ENCODE data around the gene ABCC3. TPM values are rescaled to one million over a fixed set of nuclear protein-coding genes. Genes with fewer than 3 reads are reported as not detected.

Gene ABCC3
- total and polyA plus RNA-seq, 8 donors = 47.2 to 209 (median 99.7) TPM

GRCh38 chr17:50689956-50690886 lies 55.5 kb downstream of the ABCC3 start:
- H3K4me3 ChIP-seq = no peak overlapping the region
- peaks cover 0 to 1% (median 0%) of the 10 kb centered on the region in 3 donors for H3K36me3 ChIP-seq
- FAIRE-seq = no peak
- no peak for TF ChIP-seq CTCF (IDR thresholded peaks at IDR 0.05)
- peak overlapping the region; percentile 22 to 90 (median 56) for H3K27ac ChIP-seq
- no peaks in the 10 kb centered on the region for H3K9me3 ChIP-seq
- H3K27me3 ChIP-seq = no peaks in the 10 kb centered on the region
- no peak for ATAC-seq
- WGBS, 2 donors = 58 to 63% methylated on average over 18 to 19 of the region's 19 CpGs
- intact Hi-C loops (cut with DNase I) = loop anchor here in 2 of 3 donors (5.0 kb wide), 2 partner anchors 58 to 143 kb away; partner anchors contain the start of genes ABCC3 (in 1 of the 2) and SPATA20 (in 1 of the 2)
- no peak for DNase-seq
- peaks cover 77 to 92% (median 84%) of the 10 kb centered on the region in 3 donors for H3K4me1 ChIP-seq

- intact Hi-C loops (cut with DNase I) = loop anchor here in 2 of 3 donors (5.0 kb wide), 2 partner anchors 59 to 144 kb away; partner anchors contain the start of genes ABCC3 (in 1 of the 2) and SPATA20 (in 1 of the 2)
- no peak overlapping the region for H3K4me3 ChIP-seq
- H3K27me3 ChIP-seq = no peaks in the 10 kb centered on the region
- ATAC-seq (peak in 1 of 4 donors; percentile 11), FAIRE-seq (no peak), DNase-seq (no peak)
- TF ChIP-seq CTCF (IDR thresholded peaks at IDR 0.05) = no peak
- 28 to 33% methylated on average over 9 of the region's 9 CpGs for WGBS, 2 donors
- H3K4me1 ChIP-seq = peaks cover 74 to 87% (median 81%) of the 10 kb centered on the region in 3 donors
- H3K27ac ChIP-seq = peak overlapping the region; percentile 22 to 90 (median 56)
- H3K36me3 ChIP-seq = peaks cover 0 to 9% (median 7%) of the 10 kb centered on the region in 3 donors
- H3K9me3 ChIP-seq = no peaks in the 10 kb centered on the region
These were observed 56.3 kb downstream of the ABCC3 start for GRCh38 chr17:50690887-50691549.

GRCh38 chr17:50691550-50692447 lies 57.1 kb downstream of the ABCC3 start:
- 9 to 18% methylated on average over 6 of the region's 6 CpGs for WGBS, 2 donors
- Histone ChIP-seq H3K4me3 (no peak overlapping the region), H3K9me3 (no peaks in the 10 kb centered on the region), H3K4me1 (peaks cover 70 to 82% (median 75%) of the 10 kb centered on the region in 3 donors), H3K36me3 (peaks cover 0 to 17% (median 13%) of the 10 kb centered on the region in 3 donors), H3K27ac (peak overlapping the region; percentile 22 to 90 (median 76)), H3K27me3 (no peaks in the 10 kb centered on the region)
- intact Hi-C loops (cut with DNase I) = loop anchor here in 2 of 3 donors (2.0 to 5.0 kb wide), 3 partner anchors 55 to 144 kb away; partner anchors contain the start of genes ABCC3 (in 1 of the 2) and SPATA20 (in 1 of the 2)
- DNase-seq = peak in 4 of 6 donors; percentile 70 to 87 (median 84)
- no peak for TF ChIP-seq CTCF (IDR thresholded peaks at IDR 0.05)
- ATAC-seq = peak; percentile 62 to 75 (median 65)
- FAIRE-seq = no peak

GRCh38 chr17:50692448-50693035 lies 57.9 kb downstream of the ABCC3 start:
- FAIRE-seq (no peak), ATAC-seq (peak in 3 of 4 donors; percentile 2 to 8 (median 5)), DNase-seq (no peak)
- Histone ChIP-seq H3K27ac (peak overlapping the region; percentile 22 to 90 (median 76)), H3K4me1 (peaks cover 64 to 79% (median 71%) of the 10 kb centered on the region in 3 donors), H3K36me3 (peaks cover 0 to 24% (median 13%) of the 10 kb centered on the region in 3 donors), H3K9me3 (no peaks in the 10 kb centered on the region), H3K27me3 (no peaks in the 10 kb centered on the region), H3K4me3 (no peak overlapping the region)
- 9% methylated on average over 6 of the region's 6 CpGs for WGBS, 2 donors
- TF ChIP-seq CTCF (IDR thresholded peaks at IDR 0.05) = no peak
- intact Hi-C loops (cut with DNase I) = loop anchor here in 2 of 3 donors (2.0 to 5.0 kb wide), 3 partner anchors 56 to 145 kb away; partner anchors contain the start of genes ABCC3 (in 1 of the 2) and SPATA20 (in 1 of the 2)
